ENCODE measurements around the gene AFAP1L1.

Gene AFAP1L1

DNA sequence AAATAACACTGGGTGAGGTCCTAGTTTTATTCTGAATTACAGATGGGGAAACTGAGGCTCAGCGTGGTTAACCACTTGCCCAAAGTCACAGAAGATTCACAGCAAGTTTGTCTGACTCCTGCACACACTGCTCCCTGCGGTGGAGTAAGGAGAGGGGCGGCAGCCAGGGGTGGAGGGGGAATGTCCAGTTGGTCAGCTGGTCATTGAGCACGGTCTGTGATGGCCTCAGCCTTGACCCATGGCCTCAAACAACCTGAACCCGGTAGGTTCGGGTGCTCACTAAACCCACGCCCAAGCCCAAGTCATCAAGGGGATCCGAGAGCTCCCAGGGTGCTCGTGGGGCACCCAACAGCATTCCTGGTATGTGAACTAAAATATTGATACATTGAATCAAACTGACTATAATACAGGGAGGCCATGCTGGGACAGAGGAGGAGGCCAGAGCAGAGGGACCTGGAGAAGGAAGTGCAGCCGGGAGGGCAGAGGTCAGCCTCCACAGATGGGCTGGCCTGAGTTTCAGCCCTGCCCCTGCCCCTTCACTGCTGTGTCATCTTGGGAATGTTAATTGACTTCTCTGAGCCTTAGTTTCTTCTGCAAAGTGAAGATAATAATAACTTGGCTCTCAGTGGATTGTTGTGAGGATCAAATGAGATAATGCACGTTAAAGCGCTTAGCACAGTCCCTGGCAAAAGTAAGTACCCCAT is 111.0 kb downstream of the AFAP1L1 start:
- Histone ChIP-seq H3K79me2 (ENCODE audit: low read length) (no peaks in the 10 kb centered on the region), H4K20me1 (ENCODE audit: insufficient read depth, low read length) (no peaks in the 10 kb centered on the region), H3K9ac (ENCODE audit: low read length) (no peak overlapping the region), H3K4me1 (ENCODE audit: low read length) (no peaks in the 10 kb centered on the region), H3K27me3 (replicated peaks; ENCODE audit: insufficient read depth, low read length) (no peaks in the 10 kb centered on the region), H3K4me2 (ENCODE audit: low read depth, low read length) (no peak overlapping the region), H3K36me3 (replicated peaks; ENCODE audit: insufficient read depth, low read length) (no peaks in the 10 kb centered on the region), H3F3A (ENCODE audit: insufficient read depth, low read length) (no peaks in the 10 kb centered on the region), H3K9me3 (replicated peaks; ENCODE audit: insufficient read depth, low read length) (no peaks in the 10 kb centered on the region), H3K9me2 (replicated peaks; ENCODE audit: insufficient read depth, low read length) (no peaks in the 10 kb centered on the region), H2AFZ (ENCODE audit: low read length) (no peak overlapping the region), H3K4me3 (ENCODE audit: low read length) (no peak overlapping the region), H3K27ac (ENCODE audit: low read length) (no peak overlapping the region)
- no peak for DNase-seq
- TF ChIP-seq, protein P1, sequence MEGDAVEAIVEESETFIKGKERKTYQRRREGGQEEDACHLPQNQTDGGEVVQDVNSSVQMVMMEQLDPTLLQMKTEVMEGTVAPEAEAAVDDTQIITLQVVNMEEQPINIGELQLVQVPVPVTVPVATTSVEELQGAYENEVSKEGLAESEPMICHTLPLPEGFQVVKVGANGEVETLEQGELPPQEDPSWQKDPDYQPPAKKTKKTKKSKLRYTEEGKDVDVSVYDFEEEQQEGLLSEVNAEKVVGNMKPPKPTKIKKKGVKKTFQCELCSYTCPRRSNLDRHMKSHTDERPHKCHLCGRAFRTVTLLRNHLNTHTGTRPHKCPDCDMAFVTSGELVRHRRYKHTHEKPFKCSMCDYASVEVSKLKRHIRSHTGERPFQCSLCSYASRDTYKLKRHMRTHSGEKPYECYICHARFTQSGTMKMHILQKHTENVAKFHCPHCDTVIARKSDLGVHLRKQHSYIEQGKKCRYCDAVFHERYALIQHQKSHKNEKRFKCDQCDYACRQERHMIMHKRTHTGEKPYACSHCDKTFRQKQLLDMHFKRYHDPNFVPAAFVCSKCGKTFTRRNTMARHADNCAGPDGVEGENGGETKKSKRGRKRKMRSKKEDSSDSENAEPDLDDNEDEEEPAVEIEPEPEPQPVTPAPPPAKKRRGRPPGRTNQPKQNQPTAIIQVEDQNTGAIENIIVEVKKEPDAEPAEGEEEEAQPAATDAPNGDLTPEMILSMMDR (IDR thresholded peaks at IDR 0.05; ENCODE audit: low read length): no peak
- no peak for TF ChIP-seq EZH2 (optimal IDR thresholded peaks at IDR 0.05; ENCODE audit: low read depth, low read length)
- no peak for TF ChIP-seq EZH2phosphoT487 (IDR thresholded peaks at IDR 0.05; ENCODE audit: low read length)

DNA sequence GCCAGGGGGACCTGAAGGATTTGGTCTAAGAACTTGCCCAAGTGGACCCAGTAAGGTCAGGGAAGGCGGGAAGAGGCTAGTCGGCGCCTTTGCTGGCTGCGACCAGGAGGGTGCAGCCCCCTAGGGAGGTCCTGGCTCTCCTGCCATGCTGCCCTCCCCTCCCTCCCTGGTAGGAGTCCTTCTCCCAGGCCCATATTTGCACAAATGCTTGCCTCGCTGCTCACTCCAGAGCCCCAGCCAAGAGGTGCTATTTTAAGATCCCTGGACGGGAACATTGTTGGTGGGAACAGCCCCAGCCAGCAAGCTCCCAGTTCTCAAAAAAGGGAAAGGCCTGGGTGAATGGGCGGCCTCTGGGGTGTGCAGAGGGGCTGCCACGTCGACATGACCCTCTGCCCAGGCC is 111.7 kb downstream of the AFAP1L1 start:
- H3K4me1 ChIP-seq (ENCODE audit: low read length): no peaks in the 10 kb centered on the region
- no peaks in the 10 kb centered on the region for H3F3A ChIP-seq (ENCODE audit: insufficient read depth, low read length)
- TF ChIP-seq EZH2 (optimal IDR thresholded peaks at IDR 0.05; ENCODE audit: low read depth, low read length) (no peak), EZH2phosphoT487 (IDR thresholded peaks at IDR 0.05; ENCODE audit: low read length) (no peak)
- TF ChIP-seq, protein P1 (IDR thresholded peaks at IDR 0.05; ENCODE audit: low read length): no peak
- H2AFZ ChIP-seq (ENCODE audit: low read length): no peak overlapping the region
- H3K9ac ChIP-seq (ENCODE audit: low read length): no peak overlapping the region
- no peak for DNase-seq
- H3K36me3 ChIP-seq (replicated peaks; ENCODE audit: insufficient read depth, low read length): no peaks in the 10 kb centered on the region
- no peak overlapping the region for H3K4me2 ChIP-seq (ENCODE audit: low read depth, low read length)
- H3K27me3 ChIP-seq (replicated peaks; ENCODE audit: insufficient read depth, low read length): no peaks in the 10 kb centered on the region
- no peak overlapping the region for H3K4me3 ChIP-seq (ENCODE audit: low read length)
- no peaks in the 10 kb centered on the region for H4K20me1 ChIP-seq (ENCODE audit: insufficient read depth, low read length)
- no peaks in the 10 kb centered on the region for H3K79me2 ChIP-seq (ENCODE audit: low read length)
- H3K9me3 ChIP-seq (replicated peaks; ENCODE audit: insufficient read depth, low read length): no peaks in the 10 kb centered on the region
- H3K9me2 ChIP-seq (replicated peaks; ENCODE audit: insufficient read depth, low read length): no peaks in the 10 kb centered on the region
- no peak overlapping the region for H3K27ac ChIP-seq (ENCODE audit: low read length)

DNA sequence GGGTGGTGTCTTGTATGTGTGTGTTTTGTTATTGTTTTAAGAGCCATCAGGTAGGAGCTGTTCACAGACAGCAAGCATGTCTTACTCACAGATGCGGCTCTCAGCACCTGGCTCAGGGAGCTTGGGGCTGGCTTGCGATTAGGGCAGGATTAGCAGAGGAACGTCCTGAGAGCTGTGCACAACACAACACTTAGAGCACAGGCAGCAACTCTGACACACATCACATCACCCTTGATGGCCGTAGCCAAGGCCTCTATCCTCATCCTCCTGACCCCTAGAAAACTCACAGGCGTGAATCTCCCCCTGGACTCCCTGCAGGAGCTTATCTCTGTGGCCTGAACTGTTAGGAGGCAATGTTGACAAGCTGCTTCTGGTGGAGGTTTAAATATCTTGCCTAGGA is 114.5 kb downstream of the AFAP1L1 start:
- H3K27me3 ChIP-seq (replicated peaks; ENCODE audit: insufficient read depth, low read length): no peaks in the 10 kb centered on the region
- no peaks in the 10 kb centered on the region for H3K9me2 ChIP-seq (replicated peaks; ENCODE audit: insufficient read depth, low read length)
- H3K9ac ChIP-seq (ENCODE audit: low read length): no peak overlapping the region
- TF ChIP-seq EZH2phosphoT487 (IDR thresholded peaks at IDR 0.05; ENCODE audit: low read length) (no peak), EZH2 (optimal IDR thresholded peaks at IDR 0.05; ENCODE audit: low read depth, low read length) (no peak)
- TF ChIP-seq, protein P1 (IDR thresholded peaks at IDR 0.05; ENCODE audit: low read length): no peak
- H3K4me1 ChIP-seq (ENCODE audit: low read length): no peaks in the 10 kb centered on the region
- H2AFZ ChIP-seq (ENCODE audit: low read length): no peak overlapping the region
- H3K27ac ChIP-seq (ENCODE audit: low read length): no peak overlapping the region
- H3K4me2 ChIP-seq (ENCODE audit: low read depth, low read length): no peak overlapping the region
- H3K9me3 ChIP-seq (replicated peaks; ENCODE audit: insufficient read depth, low read length): no peaks in the 10 kb centered on the region
- no peaks in the 10 kb centered on the region for H4K20me1 ChIP-seq (ENCODE audit: insufficient read depth, low read length)
- H3K79me2 ChIP-seq (ENCODE audit: low read length): no peaks in the 10 kb centered on the region
- H3K4me3 ChIP-seq (ENCODE audit: low read length): no peak overlapping the region
- DNase-seq: no peak
- H3K36me3 ChIP-seq (replicated peaks; ENCODE audit: insufficient read depth, low read length): no peaks in the 10 kb centered on the region
- no peaks in the 10 kb centered on the region for H3F3A ChIP-seq (ENCODE audit: insufficient read depth, low read length)
